Activated T-cell treated with anti-CD3 and anti-CD28 coated beads for 48 hours (primary cell): Measurements from ENCODE around the gene SAFB.
"Not testable (repeated sequence)": the region's sequence is repeated elsewhere in the genome, so short reads cannot be mapped to it uniquely, and the experiment has no call there.

Source experiments
- DNase-seq: peaks from one replicate; pipeline ENCODE4 v3.0.0-alpha.2; 2020; ENCODE audit warnings: low read depth

The SAFB gene

GRCh38 chr19:5686326-5686646, 63.4 kb downstream of the SAFB start:
- DNase-seq = no peak

DNA sequence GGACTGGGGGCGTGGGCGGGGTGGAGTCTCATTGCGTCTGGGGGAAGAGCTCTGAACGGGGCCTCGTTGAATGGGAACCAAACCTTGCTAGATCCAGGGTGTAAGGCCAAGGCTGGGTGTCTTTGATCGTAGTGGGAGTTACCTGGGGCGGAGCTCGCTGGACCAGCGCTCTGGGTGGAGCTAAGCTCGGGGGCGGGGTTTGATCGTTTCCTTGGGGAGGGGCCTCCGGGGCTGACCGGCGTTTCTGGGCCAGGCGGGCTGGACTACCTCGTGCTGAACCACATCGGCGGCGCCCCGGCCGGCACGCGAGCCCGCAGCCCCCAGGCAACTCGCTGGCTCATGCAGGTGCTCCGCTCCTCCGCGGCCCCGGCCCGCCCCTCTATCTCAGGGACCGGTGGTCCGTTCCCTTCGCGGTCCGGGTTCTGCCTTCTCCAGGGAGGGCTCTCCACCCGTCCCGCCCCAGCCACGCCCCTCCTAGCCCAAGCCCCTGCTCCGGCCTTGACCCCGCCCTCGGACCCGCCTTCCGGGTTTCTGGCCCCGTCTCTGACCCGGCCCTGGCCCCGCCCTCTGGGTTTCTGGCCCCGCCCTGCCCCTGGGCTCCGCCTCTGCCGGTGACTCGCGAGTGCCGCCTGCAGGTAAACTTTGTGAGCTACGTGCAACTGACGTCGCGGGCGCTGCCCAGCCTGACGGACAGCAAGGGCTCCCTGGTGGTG, 63.9 kb downstream of the SAFB start:
- peak; percentile 100 for DNase-seq

DNA sequence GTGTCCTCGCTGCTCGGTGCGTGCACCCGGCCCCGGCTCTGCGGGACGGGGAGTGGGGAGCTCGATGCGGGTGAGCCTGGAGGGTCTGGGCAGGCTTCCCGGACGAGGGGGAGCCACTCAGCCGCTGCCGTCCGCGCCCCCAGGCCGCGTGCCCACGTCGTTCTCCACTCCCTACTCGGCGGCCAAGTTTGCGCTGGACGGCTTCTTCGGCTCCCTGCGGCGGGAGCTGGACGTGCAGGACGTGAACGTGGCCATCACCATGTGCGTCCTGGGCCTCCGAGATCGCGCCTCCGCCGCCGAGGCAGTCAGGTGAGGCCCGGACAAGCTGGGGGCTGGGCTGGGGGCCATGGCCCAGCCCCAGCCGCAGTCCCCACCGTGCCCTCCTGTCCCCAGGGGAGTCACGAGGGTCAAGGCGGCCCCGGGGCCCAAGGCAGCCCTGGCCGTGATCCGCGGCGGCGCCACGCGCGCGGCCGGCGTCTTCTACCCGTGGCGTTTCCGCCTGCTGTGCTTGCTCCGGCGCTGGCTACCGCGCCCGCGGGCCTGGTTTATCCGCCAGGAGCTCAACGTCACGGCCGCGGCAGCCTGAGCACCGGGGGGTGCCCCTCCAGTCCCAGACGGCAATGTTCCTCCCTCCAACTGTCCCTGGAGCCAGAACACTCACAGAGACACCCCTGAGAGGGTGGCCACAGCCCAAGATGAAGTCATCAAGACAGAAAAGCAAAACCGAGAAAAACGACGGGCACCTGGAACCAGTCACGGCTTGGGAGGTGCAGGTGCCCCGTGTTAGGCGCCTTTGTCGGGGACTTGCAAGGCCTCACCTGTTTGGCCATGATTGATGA, 64.7 kb downstream of the SAFB start:
- DNase-seq = no peak

GRCh38 chr19:5688262-5688881, 65.5 kb downstream of the SAFB start:
- not testable (repeated sequence) for DNase-seq

GRCh38 chr19:5690125-5690954, 67.5 kb downstream of the SAFB start, which contains the start of gene RPL36:
Gene RPL36, plus strand, starts transcription at chr19:5690295. Its CDS starts 213 bp downstream, at chr19:5690508.
- peak; percentile 99 for DNase-seq

GRCh38 chr19:5690955-5691821, 68.3 kb downstream of the SAFB start:
- peak; percentile 67 for DNase-seq

- DNase-seq = no peak
Measured at GRCh38 chr19:5691822-5692722, 69.2 kb downstream of the SAFB start.

DNA sequence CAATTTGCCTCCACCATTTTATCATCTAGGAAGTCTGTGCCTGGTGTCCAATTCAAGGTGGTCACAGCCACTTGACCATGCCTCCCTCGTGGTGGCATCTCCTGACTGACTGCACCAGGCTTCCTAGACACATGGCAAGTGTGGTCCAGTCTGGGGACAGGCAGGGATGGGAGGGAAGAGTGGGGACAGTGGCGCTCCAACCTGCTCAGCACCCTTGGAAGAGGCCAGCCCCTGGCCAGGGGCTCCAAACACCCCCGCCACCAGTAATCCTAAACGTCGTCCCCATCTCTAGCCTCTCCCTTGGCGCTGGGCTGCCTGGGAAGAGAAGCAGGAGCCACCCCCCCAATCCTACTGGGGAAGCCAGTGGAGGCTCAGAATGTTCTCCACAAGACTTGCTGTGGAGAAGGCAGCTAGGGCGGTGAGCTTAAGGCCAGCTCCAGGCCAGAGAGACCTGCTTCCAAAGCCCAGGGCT, 69.9 kb downstream of the SAFB start:
- DNase-seq = no peak

DNA sequence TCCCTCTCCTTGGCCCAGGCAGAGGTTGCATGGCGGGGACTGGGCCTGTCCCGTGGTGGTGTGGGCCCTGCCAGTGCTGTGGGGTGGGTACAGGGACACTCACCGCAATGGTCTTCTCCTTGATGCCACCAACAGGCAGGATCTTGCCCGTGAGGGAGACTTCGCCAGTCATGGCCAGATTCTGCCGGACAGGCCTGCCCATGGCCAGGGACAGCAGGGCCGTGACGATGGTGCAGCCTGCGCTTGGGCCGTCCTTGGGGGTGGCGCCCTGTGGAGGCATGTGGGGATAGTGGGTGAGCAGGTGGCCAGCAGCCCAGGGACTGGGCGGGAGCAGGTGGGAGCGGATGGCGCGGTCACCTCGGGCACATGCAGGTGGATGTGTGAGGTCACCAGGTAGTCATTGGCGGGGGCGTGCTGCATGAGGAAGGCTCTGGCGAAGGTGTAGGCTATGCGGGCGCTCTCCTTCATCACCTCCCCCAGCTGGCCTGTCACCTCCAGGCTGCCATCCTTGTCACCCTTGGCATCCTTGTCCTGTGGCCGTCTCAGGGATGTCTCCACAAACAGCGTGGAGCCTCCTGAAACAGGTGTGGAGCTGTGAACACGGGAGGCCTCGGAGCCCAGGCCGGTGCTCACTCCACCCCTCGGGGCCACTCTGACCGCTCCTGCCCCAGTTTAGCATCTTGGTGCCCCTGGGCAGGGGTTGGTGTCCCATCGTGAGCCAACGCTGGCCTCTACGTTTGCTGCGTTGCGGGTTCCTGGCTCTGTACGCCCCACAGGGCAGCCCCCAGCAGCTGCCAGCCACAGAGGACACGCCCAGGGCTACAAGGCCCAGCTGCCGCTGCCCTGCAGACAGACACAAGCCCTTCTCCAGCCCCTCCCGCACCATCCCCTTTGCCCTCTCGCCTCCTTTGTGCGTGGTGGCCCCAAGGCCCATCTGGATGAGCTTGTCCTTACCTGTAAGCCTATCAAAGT, 70.6 kb downstream of the SAFB start:
- DNase-seq = no peak

DNA sequence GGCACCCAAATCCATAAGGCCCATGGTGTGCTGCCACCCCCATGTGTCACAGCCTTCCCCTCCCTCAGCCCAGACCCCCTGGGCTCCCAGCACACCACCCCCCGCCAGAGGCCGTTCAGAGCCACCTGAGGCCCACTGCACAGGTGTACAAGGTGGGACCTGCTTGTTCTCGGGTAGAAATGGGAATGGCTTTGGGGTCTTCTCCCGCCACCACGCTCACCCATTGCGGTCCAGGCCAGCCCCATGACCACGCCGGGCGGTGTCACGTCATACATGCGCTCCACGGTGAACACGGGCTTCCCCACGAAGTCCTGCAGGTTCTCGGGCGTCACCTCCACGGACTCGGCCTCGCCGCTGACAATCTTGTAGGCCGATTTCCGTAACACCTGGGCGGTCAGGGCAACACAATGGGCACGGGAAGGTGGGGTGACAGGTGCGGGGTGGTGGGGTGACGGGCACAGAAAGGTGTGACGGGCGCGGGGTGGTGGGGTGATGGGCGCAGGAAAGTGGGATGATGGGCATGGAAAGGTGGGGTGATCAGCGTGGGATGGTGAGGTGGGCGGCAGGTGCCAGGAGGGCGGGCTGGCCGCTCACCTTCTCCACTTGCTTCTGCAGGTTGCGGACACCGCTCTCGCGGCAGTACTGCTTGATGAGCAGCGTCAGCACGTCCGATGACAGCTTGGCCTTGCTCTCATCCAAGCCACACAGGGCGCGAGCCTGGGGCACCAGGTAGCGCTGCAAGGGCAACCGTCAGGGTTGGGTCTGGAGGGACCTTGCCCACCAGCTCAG, 71.5 kb downstream of the SAFB start:
- no peak for DNase-seq

- no peak for DNase-seq
Measured at GRCh38 chr19:5694956-5695648, 72.2 kb downstream of the SAFB start.

DNA sequence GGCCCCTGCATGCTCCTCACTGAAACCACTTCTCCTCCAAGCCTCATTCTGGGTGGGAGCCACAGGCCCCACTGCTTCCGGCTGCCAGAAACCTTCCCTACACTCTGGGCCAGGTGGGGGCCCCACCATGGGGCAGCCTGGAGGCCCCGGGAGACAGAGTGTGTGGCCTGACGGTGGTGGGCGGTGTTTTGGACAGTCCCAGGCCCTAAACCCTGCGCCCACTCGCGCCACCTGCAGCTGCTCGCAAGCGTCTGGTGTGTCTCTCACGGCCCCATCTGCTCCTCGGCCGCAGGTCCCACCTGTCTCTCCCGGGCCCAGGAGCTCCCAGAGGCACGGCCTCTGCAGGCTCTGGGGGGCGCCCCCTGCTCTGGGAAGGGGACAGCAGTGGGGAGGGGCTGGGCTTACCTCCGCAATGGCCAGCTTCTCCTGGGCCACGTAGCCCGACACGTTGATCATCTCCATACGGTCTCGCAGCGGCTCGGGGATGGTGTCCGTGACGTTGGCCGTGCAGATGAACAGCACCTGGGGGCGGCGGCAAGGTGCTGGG, 72.8 kb downstream of the SAFB start:
- no peak for DNase-seq

- no peak for DNase-seq
Measured at GRCh38 chr19:5696196-5697021, 73.5 kb downstream of the SAFB start.

DNA sequence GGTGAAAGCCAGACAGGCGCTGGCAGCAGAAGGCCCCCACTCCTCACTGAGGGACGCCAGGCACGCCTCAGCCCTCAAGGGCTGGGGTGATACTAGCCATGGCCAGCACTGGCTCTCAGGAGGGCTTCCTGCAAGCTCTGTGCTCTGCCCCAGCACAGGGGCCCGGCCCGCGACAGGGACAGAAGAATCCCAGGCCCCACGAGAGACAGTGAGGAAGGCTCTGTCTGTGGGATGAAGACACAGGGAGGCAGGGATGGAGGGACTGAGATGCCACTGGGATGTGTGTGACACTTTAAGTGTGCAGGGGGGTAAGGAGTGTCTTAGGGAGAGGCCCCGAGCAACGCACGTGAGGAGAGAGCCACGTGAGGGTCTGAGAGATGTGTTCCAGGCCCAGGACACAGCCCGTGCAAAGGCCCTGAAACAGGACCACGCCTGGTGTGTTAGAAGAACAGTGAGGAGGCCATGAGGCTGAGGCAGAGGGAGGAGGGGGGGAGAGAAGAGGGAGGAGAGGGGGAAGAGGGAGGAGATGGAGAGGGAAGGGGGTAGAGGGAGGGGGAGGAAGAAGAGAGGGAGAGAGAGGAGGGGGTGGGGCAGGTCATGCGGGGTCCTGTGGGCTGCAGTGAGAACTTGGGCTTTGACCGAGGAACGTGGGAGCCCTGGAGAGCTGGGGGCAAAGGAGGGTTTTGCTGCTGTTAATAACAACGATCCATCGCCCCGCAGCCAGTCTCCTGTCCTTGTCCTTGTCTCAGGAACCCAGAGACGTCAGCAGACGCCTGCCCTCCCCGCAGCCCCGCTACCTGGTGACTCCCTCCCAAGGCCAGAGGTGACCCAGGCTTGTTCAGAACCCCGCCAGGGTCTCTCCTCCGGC, 74.4 kb downstream of the SAFB start:
- DNase-seq = no peak
